ENCODE data around the gene ZNHIT2. TPM values are rescaled to one million over a fixed set of nuclear protein-coding genes. Genes with fewer than 3 reads are reported as not detected.

The ZNHIT2 gene
- total RNA-seq, 4 donors from 2014 or later = 12.1 to 18.6 (median 15.3) TPM

DNA sequence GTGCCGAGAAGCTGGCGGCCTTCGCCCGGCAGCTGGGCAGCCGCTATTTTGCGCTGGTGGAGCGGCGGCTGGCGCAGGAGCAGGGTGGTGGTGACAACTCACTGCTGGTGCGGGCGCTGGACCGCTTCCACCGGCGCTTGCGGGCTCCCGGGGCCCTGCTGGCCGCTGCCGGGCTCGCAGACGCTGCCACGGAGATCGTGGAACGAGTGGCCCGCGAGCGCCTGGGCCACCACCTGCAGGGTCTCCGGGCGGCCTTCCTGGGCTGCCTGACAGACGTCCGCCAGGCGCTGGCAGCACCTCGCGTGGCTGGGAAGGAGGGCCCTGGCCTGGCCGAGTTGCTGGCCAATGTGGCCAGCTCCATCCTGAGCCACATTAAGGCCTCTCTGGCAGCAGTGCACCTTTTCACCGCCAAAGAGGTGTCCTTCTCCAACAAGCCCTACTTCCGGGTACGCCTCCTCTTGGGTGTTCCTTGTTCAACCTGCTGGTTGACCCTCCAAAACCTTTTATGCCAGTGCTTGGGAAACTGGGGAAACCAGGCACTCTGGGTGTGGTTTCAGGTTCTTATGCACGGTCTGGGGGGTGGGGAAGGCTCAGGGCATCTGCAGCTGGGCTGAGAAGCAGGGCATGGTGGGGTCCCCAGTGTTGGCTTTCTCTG, 8.9 kb downstream of the ZNHIT2 start:
- TF ChIP-seq, protein P1, sequence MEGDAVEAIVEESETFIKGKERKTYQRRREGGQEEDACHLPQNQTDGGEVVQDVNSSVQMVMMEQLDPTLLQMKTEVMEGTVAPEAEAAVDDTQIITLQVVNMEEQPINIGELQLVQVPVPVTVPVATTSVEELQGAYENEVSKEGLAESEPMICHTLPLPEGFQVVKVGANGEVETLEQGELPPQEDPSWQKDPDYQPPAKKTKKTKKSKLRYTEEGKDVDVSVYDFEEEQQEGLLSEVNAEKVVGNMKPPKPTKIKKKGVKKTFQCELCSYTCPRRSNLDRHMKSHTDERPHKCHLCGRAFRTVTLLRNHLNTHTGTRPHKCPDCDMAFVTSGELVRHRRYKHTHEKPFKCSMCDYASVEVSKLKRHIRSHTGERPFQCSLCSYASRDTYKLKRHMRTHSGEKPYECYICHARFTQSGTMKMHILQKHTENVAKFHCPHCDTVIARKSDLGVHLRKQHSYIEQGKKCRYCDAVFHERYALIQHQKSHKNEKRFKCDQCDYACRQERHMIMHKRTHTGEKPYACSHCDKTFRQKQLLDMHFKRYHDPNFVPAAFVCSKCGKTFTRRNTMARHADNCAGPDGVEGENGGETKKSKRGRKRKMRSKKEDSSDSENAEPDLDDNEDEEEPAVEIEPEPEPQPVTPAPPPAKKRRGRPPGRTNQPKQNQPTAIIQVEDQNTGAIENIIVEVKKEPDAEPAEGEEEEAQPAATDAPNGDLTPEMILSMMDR (IDR thresholded peaks at IDR 0.05) = no peak
- ATAC-seq (ENCODE audit: low FRiP score) = no peak
- no peak for DNase-seq (ENCODE audit: low spot score)

DNA sequence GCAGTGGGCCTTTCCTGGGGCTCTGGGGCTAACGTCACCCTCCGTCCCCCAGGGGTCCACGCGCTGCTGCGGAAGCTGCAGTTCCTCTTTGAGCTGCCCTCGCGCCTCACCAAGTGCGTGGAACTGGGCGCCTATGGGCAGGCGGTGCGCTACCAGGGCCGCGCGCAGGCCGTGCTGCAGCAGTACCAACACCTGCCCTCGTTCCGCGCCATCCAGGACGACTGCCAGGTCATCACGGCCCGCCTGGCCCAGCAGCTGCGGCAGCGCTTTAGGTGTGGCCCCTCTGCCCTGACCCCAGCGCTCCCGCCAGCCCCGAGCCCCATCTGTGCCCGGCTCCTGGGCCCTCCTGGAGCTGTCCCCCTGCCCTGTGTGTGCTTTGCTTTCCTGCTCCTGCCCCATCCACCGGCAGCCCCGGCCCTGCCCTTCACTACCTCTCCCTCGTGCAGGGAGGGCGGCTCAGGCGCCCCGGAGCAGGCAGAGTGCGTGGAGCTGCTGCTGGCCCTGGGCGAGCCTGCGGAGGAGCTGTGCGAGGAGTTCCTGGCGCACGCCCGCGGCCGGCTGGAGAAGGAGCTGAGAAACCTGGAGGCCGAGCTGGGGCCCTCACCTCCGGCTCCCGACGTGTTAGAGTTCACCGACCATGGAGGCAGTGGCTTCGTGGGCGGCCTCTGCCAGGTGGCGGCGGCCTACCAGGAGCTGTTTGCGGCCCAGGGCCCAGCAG, 9.6 kb downstream of the ZNHIT2 start:
- ATAC-seq (ENCODE audit: low FRiP score) (no peak), DNase-seq (ENCODE audit: low spot score) (no peak)
- TF ChIP-seq, protein P1 (IDR thresholded peaks at IDR 0.05) = no peak

DNA sequence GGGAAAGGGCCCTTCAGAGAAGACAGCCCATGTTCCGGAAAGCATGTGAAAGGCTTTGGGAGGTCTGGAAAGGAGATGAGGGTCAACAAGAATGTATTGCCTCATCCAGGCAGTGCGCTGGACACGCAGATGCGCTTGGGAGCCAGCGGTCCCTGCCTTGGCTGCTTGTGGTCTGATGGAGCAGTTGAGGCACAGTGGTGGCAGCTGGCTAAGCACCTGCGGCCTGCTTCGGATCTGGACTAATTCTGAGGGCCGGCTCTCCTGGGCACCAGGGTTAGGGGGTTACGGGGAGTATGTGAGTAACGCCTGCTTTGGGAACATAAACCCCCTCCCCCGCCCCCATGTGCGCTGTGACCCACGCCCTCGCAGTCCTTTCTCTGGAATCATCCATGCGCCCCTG, 10.4 kb downstream of the ZNHIT2 start:
- no peak for ATAC-seq (ENCODE audit: low FRiP score)
- TF ChIP-seq, protein P1 (IDR thresholded peaks at IDR 0.05) = no peak
- no peak for DNase-seq (ENCODE audit: low spot score)

DNA sequence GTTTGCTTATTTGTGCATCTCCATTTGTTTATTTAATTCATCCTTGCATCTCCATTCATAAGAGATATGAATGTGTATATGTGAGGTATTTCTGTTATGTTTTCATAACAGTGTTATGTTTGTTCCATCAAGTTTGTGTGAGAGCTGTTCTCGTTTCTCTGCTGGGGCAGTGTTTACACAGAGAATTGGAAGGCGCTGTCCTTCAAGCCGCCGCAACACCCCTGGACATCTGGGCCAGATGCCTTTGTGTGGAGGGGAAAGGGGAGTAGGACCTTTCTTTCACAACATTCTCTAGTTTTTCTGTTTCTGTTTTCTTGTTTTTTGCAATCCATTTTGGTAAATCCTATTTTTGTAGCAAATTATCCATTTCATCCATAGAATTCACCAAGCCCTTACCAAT, 12.9 kb downstream of the ZNHIT2 start:
- DNase-seq (ENCODE audit: low spot score) (no peak), ATAC-seq (ENCODE audit: low FRiP score) (no peak)

DNA sequence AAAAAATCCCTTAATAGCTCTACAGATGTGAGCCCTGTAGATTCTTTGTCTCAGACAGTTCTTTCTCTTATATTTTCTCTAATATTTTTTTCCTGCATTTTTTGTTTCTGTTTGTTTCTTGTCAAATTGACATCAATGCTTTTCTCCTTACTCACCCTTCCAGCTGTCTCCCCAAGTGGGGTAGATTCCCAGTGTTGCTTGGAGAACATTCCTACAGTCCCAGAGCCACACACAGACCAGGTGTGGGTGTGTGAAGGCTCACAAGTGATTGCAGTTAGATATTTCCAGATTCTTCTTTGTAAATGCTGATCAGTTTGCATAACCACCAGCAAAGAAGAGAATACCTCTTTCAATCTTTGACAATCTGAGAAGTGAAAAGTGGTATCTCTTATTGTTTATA, 14.0 kb downstream of the ZNHIT2 start:
- ATAC-seq (ENCODE audit: low FRiP score) (no peak), DNase-seq (ENCODE audit: low spot score) (no peak)
- TF ChIP-seq, protein P1 (IDR thresholded peaks at IDR 0.05) = no peak

More for the DNA sequence above, 12.9 kb downstream of the ZNHIT2 start:
- TF ChIP-seq, protein P1 (IDR thresholded peaks at IDR 0.05) = no peak

DNA sequence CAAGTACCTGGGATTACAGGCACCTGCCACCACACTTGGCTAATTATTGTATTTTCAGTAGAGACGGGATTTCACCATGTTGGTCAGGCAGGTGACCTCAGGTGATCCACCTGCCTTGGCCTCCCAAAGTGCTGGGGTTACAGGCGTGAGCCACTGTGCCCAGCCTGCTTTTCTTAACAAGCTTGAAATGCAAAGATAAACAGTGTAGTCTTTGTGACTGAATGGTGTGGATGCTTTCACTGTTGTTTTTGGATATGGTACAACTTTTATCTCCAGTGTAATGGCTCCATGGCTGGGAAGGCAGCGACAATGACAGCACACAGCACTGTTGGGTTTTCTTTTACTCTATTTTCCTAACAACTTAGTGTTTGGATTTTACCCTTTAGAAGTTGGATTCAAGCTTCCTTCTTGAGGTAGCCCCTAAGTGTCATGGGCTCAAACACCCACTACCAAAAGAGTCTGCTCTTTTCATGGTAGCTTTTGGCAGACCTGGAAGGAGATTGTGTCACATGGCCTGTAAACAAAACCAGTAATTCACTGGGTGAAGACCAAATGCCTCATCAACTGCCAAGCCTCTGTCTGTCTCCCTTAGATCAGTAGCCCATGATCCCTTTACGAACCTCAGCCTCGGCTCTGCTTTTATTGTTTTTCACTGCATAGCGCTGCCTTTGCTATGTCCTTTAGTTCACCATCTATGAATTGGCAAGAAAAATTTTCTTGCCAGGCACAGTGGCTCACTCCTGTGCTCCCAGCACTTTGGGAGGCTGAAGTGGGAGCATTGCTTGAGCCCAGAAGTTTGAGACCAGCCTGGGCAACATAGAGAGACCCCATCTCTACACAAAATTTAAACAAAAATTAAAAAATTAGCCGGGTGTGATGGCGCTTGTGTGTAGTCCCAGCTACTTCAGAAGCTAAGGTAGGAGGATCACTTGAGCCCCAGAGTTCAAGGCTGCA, 15.1 kb downstream of the ZNHIT2 start:
- TF ChIP-seq, protein P1 (IDR thresholded peaks at IDR 0.05) = no peak
- no peak for DNase-seq (ENCODE audit: low spot score)
- no peak for ATAC-seq (ENCODE audit: low FRiP score)

Data from omental fat pad (tissue), 4 donors.